A549 (cell line): ENCODE data around the gene RHBDD2. TPM values are rescaled to one million over a fixed set of nuclear protein-coding genes. Genes with fewer than 3 reads are reported as not detected.
A peak's percentile ranks its signal among the peaks of the same experiment; 100 is the strongest.

Experiments
- ATAC-seq, 2 experiments: fragments of 200-7000 bp in 1 of 2; fragments of >200 bp in 1 of 2; cut with Nextera tagmentation in 1 of 2; cut with Tn5 transposase in 1 of 2; 3 replicates each; pipeline versions ENCODE4 v1.8.0 to v1.9.1; 2018 to 2020; ENCODE audit warnings: mild to moderate bottlenecking in 1 of 2, moderate library complexity in 1 of 2
- CTCF ChIA-PET: fragments of 300-600 bp; sonication (Branson Sonifier 250); formaldehyde crosslinking; extraction: SDS; loops from one replicate; lab custom pipeline; 2021; ENCODE audit warnings: antibody characterized with exemption, inconsistent platforms; lab: Yijun Ruan, JAX
- POLR2A ChIA-PET: fragments of 350-600 bp; formaldehyde crosslinking; extraction: SDS; loops from one replicate; lab custom pipeline; 2021; ENCODE audit warnings: antibody characterized with exemption, inconsistent platforms; lab: Yijun Ruan, JAX
- DNase-seq, 2 experiments: peaks; one replicate each; pipeline versions ENCODE4 v3.0.0 to v3.0.0-alpha.2; 2011 to 2016; ENCODE audit warnings: low read depth in 1 of 2, low spot score in 1 of 2
- FAIRE-seq: peaks from 2 replicates; lab custom pipeline; 2011; peaks lifted over from hg19 to GRCh38; lab: Jason Lieb, UNC
- H3K27ac ChIP-seq, 2 experiments: fragments of >200 bp; sonication (Bioruptor Twin); formaldehyde crosslinking; 3 replicates each; pipeline ENCODE4 v1.5.1; 2016 to 2017
- H3K4me1 ChIP-seq: fragments of >200 bp; sonication (Bioruptor Twin); formaldehyde crosslinking; 3 replicates; pipeline ENCODE4 v1.6.1; 2016
- H3K4me2 ChIP-seq: fragments of >200 bp; sonication (Bioruptor Twin); formaldehyde crosslinking; 3 replicates; pipeline ENCODE4 v1.6.1; 2016
- H3K4me3 ChIP-seq: fragments of >200 bp; sonication (Bioruptor Twin); formaldehyde crosslinking; 3 replicates; pipeline ENCODE4 v1.5.1; 2016
- H3K9me3 ChIP-seq: fragments of >200 bp; sonication (Bioruptor Twin); formaldehyde crosslinking; 3 replicates; pipeline ENCODE4 v1.6.1; 2016
- ATOH8 ChIP-seq: fragments of 250-450 bp; sonication (Bioruptor Pico); IDR thresholded peaks from 2 replicates; pipeline ENCODE4 v1.5.0; 2020; ENCODE audit warnings: low read depth, mild to moderate bottlenecking, moderate library complexity
- BHLHE40 ChIP-seq: IDR thresholded peaks from 2 replicates; pipeline ENCODE4 v1.6.1; 2012; ENCODE audit warnings: low read depth, low read length, inconsistent platforms
- CBX2 ChIP-seq: fragments of 200-600 bp; sonication (generic); IDR thresholded peaks from 2 replicates; pipeline ENCODE4 v1.6.1; 2016; ENCODE audit warnings: low read depth, mild to moderate bottlenecking, borderline replicate concordance
- EHMT2 ChIP-seq: fragments of 200-600 bp; sonication (generic); IDR thresholded peaks from 2 replicates; pipeline ENCODE4 v1.6.1; 2016; ENCODE audit warnings: antibody characterized with exemption, low read depth, mild to moderate bottlenecking, moderate library complexity
- EP300 ChIP-seq, 2 experiments: fragments of >200 bp; sonication (Bioruptor Twin); formaldehyde crosslinking; IDR thresholded peaks; 2 replicates in 1 of 2; 3 replicates in 1 of 2; pipeline ENCODE4 v1.6.1; 2016 to 2017
- HDAC2 ChIP-seq: fragments of 200-600 bp; sonication (generic); IDR thresholded peaks from 2 replicates; pipeline ENCODE4 v1.6.1; 2016
- HOXA7 ChIP-seq: fragments of 250-450 bp; sonication (Bioruptor Pico); IDR thresholded peaks from 2 replicates; pipeline ENCODE4 v1.5.0; 2020; ENCODE audit warnings: mild to moderate bottlenecking, moderate library complexity
- HOXB13 ChIP-seq: fragments of 250-450 bp; sonication (Bioruptor Pico); IDR thresholded peaks from 2 replicates; pipeline ENCODE4 v1.5.0; 2020; ENCODE audit warnings: low read depth, mild to moderate bottlenecking, moderate library complexity
- JUN ChIP-seq, 2 experiments: fragments of >200 bp; sonication (Bioruptor Twin); formaldehyde crosslinking; IDR thresholded peaks; 2 replicates in 1 of 2; 3 replicates in 1 of 2; pipeline ENCODE4 v1.6.1; 2016 to 2017
- JUNB ChIP-seq: fragments of >200 bp; sonication (Bioruptor Twin); formaldehyde crosslinking; IDR thresholded peaks from 2 replicates; pipeline ENCODE4 v1.6.1; 2016
- KDM5A ChIP-seq: fragments of 200-600 bp; sonication (generic); IDR thresholded peaks from 2 replicates; pipeline ENCODE4 v1.6.1; 2016; ENCODE audit warnings: antibody characterized with exemption, mild to moderate bottlenecking
- MAFK ChIP-seq: fragments of 450-650 bp; IDR thresholded peaks from 2 replicates; pipeline ENCODE4 v1.6.1; 2014; ENCODE audit not compliant: partially characterized antibody
- MAX ChIP-seq: IDR thresholded peaks from 2 replicates; pipeline ENCODE4 v1.6.1; 2012
- MAZ ChIP-seq: fragments of 150-350 bp; IDR thresholded peaks from 2 replicates; pipeline ENCODE4 v1.6.1; 2014; ENCODE audit warnings: antibody characterized with exemption, low read depth, low read length, borderline replicate concordance
- MYC ChIP-seq: IDR thresholded peaks from 2 replicates; pipeline ENCODE4 v1.6.1; 2012; ENCODE audit warnings: mild to moderate bottlenecking, inconsistent platforms, low read length, improper control_type of control experiment, borderline replicate concordance
- NPAS2 ChIP-seq: fragments of 250-450 bp; sonication (Bioruptor Pico); IDR thresholded peaks from 2 replicates; pipeline ENCODE4 v1.8.0; 2022; ENCODE audit warnings: mild to moderate bottlenecking, moderate library complexity, borderline replicate concordance
- NR3C1 ChIP-seq: fragments of >200 bp; sonication (Bioruptor Twin); formaldehyde crosslinking; IDR thresholded peaks from 3 replicates; pipeline ENCODE4 v1.6.1; 2017
- PHF8 ChIP-seq: fragments of 200-600 bp; sonication (generic); IDR thresholded peaks from 2 replicates; pipeline ENCODE4 v1.6.1; 2016; ENCODE audit warnings: low read depth, mild to moderate bottlenecking, antibody characterized with exemption, moderate library complexity, borderline replicate concordance
- POLR2A ChIP-seq: IDR thresholded peaks from 2 replicates; pipeline ENCODE4 v1.6.1; 2012; ENCODE audit warnings: mild to moderate bottlenecking, low read length
- POLR2AphosphoS2 ChIP-seq: conservative IDR thresholded peaks from 2 replicates; pipeline ENCODE4 v1.6.1; 2012; ENCODE audit warnings: low read length, improper control_type of control experiment, inconsistent platforms
- RAD21 ChIP-seq, 2 experiments: fragments of >200 bp in 1 of 2; sonication (Bioruptor Twin) in 1 of 2; formaldehyde crosslinking in 1 of 2; IDR thresholded peaks in 1 of 2; conservative IDR thresholded peaks in 1 of 2; 2 replicates in 1 of 2; 3 replicates in 1 of 2; pipeline ENCODE4 v1.6.1; 2012 to 2018; ENCODE audit warnings: inconsistent platforms in 1 of 2
- RCOR1 ChIP-seq: fragments of 150-350 bp; IDR thresholded peaks from 2 replicates; pipeline ENCODE4 v1.6.1; 2014; ENCODE audit warnings: antibody characterized with exemption, low read length, low read depth
- SMC3 ChIP-seq: fragments of >200 bp; sonication (Bioruptor Twin); formaldehyde crosslinking; IDR thresholded peaks from 3 replicates; pipeline ENCODE4 v1.6.1; 2018; ENCODE audit warnings: inconsistent platforms
- SREBF2 ChIP-seq: fragments of 450-650 bp; IDR thresholded peaks from 2 replicates; pipeline ENCODE4 v1.6.1; 2014; ENCODE audit warnings: mild to moderate bottlenecking, moderate library complexity
- TFCP2L1 ChIP-seq: fragments of 250-450 bp; sonication (Bioruptor Pico); IDR thresholded peaks from 2 replicates; pipeline ENCODE4 v1.5.0; 2021; ENCODE audit warnings: mild to moderate bottlenecking
- ZFP36 ChIP-seq: fragments of 450-650 bp; IDR thresholded peaks from 2 replicates; pipeline ENCODE4 v1.6.1; 2014; ENCODE audit warnings: borderline replicate concordance; ENCODE audit not compliant: partially characterized antibody
- ZSCAN20 ChIP-seq: fragments of 250-450 bp; sonication (Bioruptor Pico); IDR thresholded peaks from 2 replicates; pipeline ENCODE4 v1.8.0; 2022; ENCODE audit warnings: mild to moderate bottlenecking, moderate library complexity
- WGBS: methylation state at CpG from one replicate; pipeline ENCODE4 v1.1.6; 2017; ENCODE audit errors: missing lambda C conversion rate; 5-methylcytosine and 5-hydroxymethylcytosine counted together
- polyA minus RNA-seq: library from RNA; depleted of rRNA, polyadenylated mRNA; stranded (reverse); fragments of >200 nt; gene quantifications from 2 replicates; pipeline ENCODE4 v1.2.3, GENCODE V29; 2011; rRNA and poly(A)+ RNA removed
- polyA plus RNA-seq, 4 experiments: library from polyadenylated mRNA; depleted of rRNA in 3 of 4; stranded (reverse); fragments of >200 nt; fragmentation: RNase III in 1 of 4; extraction: RNeasy Plus Mini Kit Qiagen cat#74134 plus additional on column Dnase treatment in 1 of 4; gene quantifications; 2 replicates in 3 of 4; 3 replicates in 1 of 4; pipeline ENCODE4 v1.2.3, GENCODE V29; 2011 to 2017
- TF ChIP-seq, protein P1 (sequence below): IDR thresholded peaks from 2 replicates; pipeline ENCODE4 v1.6.1; 2012
- TF ChIP-seq, protein P2 (sequence below): IDR thresholded peaks from 2 replicates; pipeline ENCODE4 v1.6.1; 2012; ENCODE audit warnings: low read depth, borderline replicate concordance
- TF ChIP-seq, protein P3 (sequence below): fragments of 250-450 bp; sonication (Bioruptor Pico); IDR thresholded peaks from 2 replicates; pipeline ENCODE4 v1.5.0; 2021; ENCODE audit warnings: mild to moderate bottlenecking, moderate library complexity, borderline replicate concordance
- TF ChIP-seq, protein P4 (sequence below): fragments of >200 bp; sonication (Bioruptor Twin); formaldehyde crosslinking; IDR thresholded peaks from 3 replicates; pipeline ENCODE4 v1.5.1; 2016
- TF ChIP-seq, protein P5 (sequence below): fragments of >200 bp; sonication (Bioruptor Twin); formaldehyde crosslinking; IDR thresholded peaks from 3 replicates; pipeline ENCODE4 v1.6.1; 2016

Gene RHBDD2
- 61.3 and 65.2 TPM in 2 replicates for polyA plus RNA-seq (2011; rRNA removed)
- 68.6 and 92.9 TPM in 2 replicates for polyA plus RNA-seq (2012; cell fraction: cytosol; rRNA removed)
- polyA plus RNA-seq (2012; cell fraction: nucleus; rRNA removed): 111 and 114 TPM in 2 replicates
- polyA plus RNA-seq (2017; fragmentation: RNase III; extraction: RNeasy Plus Mini Kit Qiagen cat#74134 plus additional on column Dnase treatment): 50.3 to 62.0 TPM (median 59.8 TPM) in 3 replicates
- polyA minus RNA-seq: 70.3 and 85.9 TPM in 2 replicates

DNA sequence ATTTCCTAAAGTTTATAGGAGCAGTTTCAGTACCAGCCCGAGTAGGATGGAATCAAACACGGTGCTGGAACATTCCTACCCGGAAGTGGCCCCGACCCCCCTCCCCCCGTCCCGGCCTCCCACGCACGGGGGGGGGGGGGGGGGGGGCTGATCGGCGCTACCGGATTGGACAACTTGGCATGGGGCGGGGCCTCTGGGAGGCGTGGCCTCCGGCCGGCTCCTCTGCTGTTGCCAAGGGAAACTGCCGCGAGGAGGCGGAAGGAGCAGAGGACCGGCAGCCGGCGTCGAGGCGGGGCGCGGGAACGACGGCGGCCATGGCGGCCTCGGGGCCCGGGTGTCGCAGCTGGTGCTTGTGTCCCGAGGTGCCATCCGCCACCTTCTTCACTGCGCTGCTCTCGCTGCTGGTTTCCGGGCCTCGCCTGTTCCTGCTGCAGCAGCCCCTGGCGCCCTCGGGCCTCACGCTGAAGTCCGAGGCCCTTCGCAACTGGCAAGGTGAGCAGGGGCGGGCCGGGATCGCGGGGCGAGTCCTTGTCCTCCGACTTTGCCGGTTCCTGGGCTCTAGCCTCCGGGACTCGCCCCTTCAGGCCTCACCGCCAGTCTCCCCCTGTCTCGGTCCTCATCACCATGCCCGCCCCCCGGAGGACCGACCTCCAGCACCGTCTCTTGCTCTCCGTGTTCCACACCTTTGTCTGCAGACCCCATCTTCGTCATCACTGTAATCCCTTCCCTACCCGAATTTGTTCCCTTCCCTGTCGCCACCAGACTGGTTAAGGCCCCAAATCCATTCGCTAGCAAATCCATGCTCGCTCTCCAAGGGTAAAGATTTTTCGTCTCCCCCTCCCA lies at the start of gene RHBDD2:
TSS of gene RHBDD2 (plus strand) at position 266 of the 843 bp plus-strand sequence. CDS start at position 315, 49 bp downstream.
- peak within 1 kb of the TSS; percentile 77 for H3K4me3 ChIP-seq
- peaks cover 14% of the 10 kb centered on the region for H3K4me1 ChIP-seq
- peak within 1 kb of the TSS; percentile 76 for H3K4me2 ChIP-seq
- ATAC-seq (peak; percentile 94 to 97), DNase-seq (peak; percentile 92 to 95), FAIRE-seq (no peak)
- peak within 1 kb of the TSS; percentile 93 for H3K27ac ChIP-seq
- ChIA-PET CTCF (interaction anchor here (0.9 to 3.4 kb wide), 6 partner anchors 12 to 141 kb away, joined by 3 to 20 read pairs (median 4); no protein-coding TSS in a partner anchor), POLR2A (interaction anchor here (0.5 to 1.7 kb wide), 5 partner anchors 19 to 96 kb away, joined by 3 to 9 read pairs (median 4); no protein-coding TSS in a partner anchor)
- 1% methylated on average over 22 of the region's 65 CpGs for WGBS
- H3K9me3 ChIP-seq: no peaks in the 10 kb centered on the region
- TF ChIP-seq MAZ (no peak), SREBF2 (no peak), SMC3 (peak; percentile 32; the same call in 2 of the 3 replicates), HOXB13 (CRISPR knock-in tag) (no peak), ZFP36 (no peak), RCOR1 (no peak), EP300 (IDR thresholded peaks at IDR 0.05) (no peak), HOXA7 (CRISPR knock-in tag) (no peak), MAX (peak; percentile 93), CBX2 (no peak), PHF8 (peak; percentile 80; the same call in 1 of the 2 replicates), RAD21 (conservative IDR thresholded peaks at IDR 0.05 in 1 of 2, IDR thresholded peaks at IDR 0.05 in 1 of 2) (peak in 1 of 2 experiments; percentile 40; a peak in 2 of 5 replicates), NPAS2 (CRISPR knock-in tag) (no peak), POLR2A (peak; percentile 98), EHMT2 (no peak), KDM5A (0 out of 2 replicates have a peak, but pooled peaks have one; percentile 19), TFCP2L1 (0 out of 2 replicates have a peak, but pooled peaks have one; percentile 18), ATOH8 (no peak), JUN (IDR thresholded peaks at IDR 0.05) (peak; percentile 87 to 92), ZSCAN20 (CRISPR knock-in tag) (no peak), BHLHE40 (no peak), NR3C1 (no peak), JUNB (no peak), MYC (no peak), POLR2AphosphoS2 (no peak), HDAC2 (no peak), MAFK (no peak)
- TF ChIP-seq, protein P1, sequence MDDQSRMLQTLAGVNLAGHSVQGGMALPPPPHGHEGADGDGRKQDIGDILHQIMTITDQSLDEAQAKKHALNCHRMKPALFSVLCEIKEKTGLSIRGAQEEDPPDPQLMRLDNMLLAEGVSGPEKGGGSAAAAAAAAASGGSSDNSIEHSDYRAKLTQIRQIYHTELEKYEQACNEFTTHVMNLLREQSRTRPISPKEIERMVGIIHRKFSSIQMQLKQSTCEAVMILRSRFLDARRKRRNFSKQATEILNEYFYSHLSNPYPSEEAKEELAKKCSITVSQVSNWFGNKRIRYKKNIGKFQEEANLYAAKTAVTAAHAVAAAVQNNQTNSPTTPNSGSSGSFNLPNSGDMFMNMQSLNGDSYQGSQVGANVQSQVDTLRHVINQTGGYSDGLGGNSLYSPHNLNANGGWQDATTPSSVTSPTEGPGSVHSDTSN: no peak
- TF ChIP-seq, protein P2, sequence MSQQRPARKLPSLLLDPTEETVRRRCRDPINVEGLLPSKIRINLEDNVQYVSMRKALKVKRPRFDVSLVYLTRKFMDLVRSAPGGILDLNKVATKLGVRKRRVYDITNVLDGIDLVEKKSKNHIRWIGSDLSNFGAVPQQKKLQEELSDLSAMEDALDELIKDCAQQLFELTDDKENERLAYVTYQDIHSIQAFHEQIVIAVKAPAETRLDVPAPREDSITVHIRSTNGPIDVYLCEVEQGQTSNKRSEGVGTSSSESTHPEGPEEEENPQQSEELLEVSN: peak; percentile 97
- TF ChIP-seq, protein P3, sequence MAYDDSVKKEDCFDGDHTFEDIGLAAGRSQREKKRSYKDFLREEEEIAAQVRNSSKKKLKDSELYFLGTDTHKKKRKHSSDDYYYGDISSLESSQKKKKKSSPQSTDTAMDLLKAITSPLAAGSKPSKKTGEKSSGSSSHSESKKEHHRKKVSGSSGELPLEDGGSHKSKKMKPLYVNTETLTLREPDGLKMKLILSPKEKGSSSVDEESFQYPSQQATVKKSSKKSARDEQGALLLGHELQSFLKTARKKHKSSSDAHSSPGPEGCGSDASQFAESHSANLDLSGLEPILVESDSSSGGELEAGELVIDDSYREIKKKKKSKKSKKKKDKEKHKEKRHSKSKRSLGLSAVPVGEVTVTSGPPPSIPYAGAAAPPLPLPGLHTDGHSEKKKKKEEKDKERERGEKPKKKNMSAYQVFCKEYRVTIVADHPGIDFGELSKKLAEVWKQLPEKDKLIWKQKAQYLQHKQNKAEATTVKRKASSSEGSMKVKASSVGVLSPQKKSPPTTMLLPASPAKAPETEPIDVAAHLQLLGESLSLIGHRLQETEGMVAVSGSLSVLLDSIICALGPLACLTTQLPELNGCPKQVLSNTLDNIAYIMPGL: peak; percentile 57; the same call in 1 of the 2 replicates
- TF ChIP-seq, protein P4, sequence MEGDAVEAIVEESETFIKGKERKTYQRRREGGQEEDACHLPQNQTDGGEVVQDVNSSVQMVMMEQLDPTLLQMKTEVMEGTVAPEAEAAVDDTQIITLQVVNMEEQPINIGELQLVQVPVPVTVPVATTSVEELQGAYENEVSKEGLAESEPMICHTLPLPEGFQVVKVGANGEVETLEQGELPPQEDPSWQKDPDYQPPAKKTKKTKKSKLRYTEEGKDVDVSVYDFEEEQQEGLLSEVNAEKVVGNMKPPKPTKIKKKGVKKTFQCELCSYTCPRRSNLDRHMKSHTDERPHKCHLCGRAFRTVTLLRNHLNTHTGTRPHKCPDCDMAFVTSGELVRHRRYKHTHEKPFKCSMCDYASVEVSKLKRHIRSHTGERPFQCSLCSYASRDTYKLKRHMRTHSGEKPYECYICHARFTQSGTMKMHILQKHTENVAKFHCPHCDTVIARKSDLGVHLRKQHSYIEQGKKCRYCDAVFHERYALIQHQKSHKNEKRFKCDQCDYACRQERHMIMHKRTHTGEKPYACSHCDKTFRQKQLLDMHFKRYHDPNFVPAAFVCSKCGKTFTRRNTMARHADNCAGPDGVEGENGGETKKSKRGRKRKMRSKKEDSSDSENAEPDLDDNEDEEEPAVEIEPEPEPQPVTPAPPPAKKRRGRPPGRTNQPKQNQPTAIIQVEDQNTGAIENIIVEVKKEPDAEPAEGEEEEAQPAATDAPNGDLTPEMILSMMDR: no peak
- TF ChIP-seq, protein P5, sequence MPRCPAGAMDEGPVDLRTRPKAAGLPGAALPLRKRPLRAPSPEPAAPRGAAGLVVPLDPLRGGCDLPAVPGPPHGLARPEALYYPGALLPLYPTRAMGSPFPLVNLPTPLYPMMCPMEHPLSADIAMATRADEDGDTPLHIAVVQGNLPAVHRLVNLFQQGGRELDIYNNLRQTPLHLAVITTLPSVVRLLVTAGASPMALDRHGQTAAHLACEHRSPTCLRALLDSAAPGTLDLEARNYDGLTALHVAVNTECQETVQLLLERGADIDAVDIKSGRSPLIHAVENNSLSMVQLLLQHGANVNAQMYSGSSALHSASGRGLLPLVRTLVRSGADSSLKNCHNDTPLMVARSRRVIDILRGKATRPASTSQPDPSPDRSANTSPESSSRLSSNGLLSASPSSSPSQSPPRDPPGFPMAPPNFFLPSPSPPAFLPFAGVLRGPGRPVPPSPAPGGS: peak; percentile 94
